Erythroblast (primary cell): ENCODE results near the gene MED27.

Source experiments
- GATA1 ChIP-seq: IDR thresholded peaks from 2 replicates; pipeline ENCODE4 v1.6.1; 2011; ENCODE audit warnings: low read depth, mild to moderate bottlenecking, control low read depth, low read length, moderate library complexity
- POLR2A ChIP-seq: IDR thresholded peaks from 2 replicates; pipeline ENCODE4 v1.6.1; 2011; ENCODE audit warnings: mild to moderate bottlenecking, low read length

DNA sequence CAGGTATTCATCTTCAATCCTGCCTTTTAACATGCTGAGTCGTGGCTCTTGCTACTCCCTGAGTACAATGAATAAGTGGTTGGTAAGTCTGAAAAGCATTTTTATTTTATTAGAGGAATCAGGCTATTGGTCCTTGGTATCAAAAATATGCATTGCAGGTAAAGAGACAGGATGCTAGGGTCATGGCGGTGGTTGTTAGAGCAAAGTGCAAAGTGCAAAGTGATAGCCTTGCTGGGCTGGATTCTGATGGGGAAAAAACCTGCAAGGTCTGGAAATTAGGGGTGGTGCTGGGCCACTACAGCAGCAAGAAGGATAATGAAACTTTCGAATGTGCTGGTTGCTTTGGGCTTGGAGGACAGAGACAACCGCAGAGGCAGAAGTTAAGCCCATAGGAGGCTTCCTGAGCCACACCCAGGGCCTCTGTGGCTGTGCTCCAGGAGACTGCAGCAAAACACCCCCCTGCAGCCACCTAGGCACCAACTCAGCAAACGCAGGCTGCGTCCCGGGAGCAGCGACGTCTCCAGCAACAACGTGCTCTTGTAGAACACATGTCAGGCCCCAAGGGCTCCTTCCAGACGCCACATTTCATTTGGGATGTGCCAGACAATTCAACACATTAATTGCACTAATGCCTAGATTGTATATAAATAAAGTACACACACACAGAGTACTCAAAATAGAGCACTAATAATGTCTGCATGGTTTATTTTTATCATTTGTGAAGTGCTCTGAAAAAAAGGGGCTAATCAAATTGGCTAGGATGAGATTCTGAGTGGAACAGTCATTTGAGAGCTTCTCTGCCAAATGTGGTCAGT, 190.0 kb downstream of the MED27 start:
- TF ChIP-seq POLR2A: no peak
- no peak for TF ChIP-seq GATA1
